ENCODE results near the gene SH2D5.

SH2D5 gene

GRCh38 chr1:20715406-20715805 lies 17.1 kb downstream of the SH2D5 start:
- DNase-seq (ENCODE audit: low read depth in 1 of 2, low spot score in 1 of 2): no peak

GRCh38 chr1:20713440-20713839 lies 19.1 kb downstream of the SH2D5 start:
- DNase-seq (ENCODE audit: low read depth in 1 of 2, low spot score in 1 of 2): no peak

- DNase-seq (ENCODE audit: low read depth in 1 of 2, low spot score in 1 of 2): no peak
Measured at GRCh38 chr1:20712215-20712577, 20.3 kb downstream of the SH2D5 start.

GRCh38 chr1:20711285-20712214 lies 21.0 kb downstream of the SH2D5 start:
- DNase-seq (ENCODE audit: low read depth in 1 of 2, low spot score in 1 of 2): no peak

- DNase-seq (ENCODE audit: low read depth in 1 of 2, low spot score in 1 of 2): no peak
Measured at GRCh38 chr1:20710469-20711284, 21.8 kb downstream of the SH2D5 start.

- no peak for DNase-seq (ENCODE audit: low read depth in 1 of 2, low spot score in 1 of 2)
Measured at GRCh38 chr1:20709868-20710267, 22.6 kb downstream of the SH2D5 start.

GRCh38 chr1:20708891-20709290 lies 23.6 kb downstream of the SH2D5 start:
- no peak for DNase-seq (ENCODE audit: low read depth in 1 of 2, low spot score in 1 of 2)

GRCh38 chr1:20708057-20708456 lies 24.4 kb downstream of the SH2D5 start:
- no peak for DNase-seq (ENCODE audit: low read depth in 1 of 2, low spot score in 1 of 2)

- DNase-seq (ENCODE audit: low read depth in 1 of 2, low spot score in 1 of 2): no peak
Measured at GRCh38 chr1:20706841-20707240, 25.7 kb downstream of the SH2D5 start.

GRCh38 chr1:20705203-20705755 lies 27.2 kb downstream of the SH2D5 start:
- no peak for DNase-seq (ENCODE audit: low read depth in 1 of 2, low spot score in 1 of 2)

GRCh38 chr1:20704390-20705202 lies 27.9 kb downstream of the SH2D5 start:
- no peak for DNase-seq (ENCODE audit: low read depth in 1 of 2, low spot score in 1 of 2)

GRCh38 chr1:20703124-20703756 lies 29.3 kb downstream of the SH2D5 start:
- DNase-seq (ENCODE audit: low read depth in 1 of 2, low spot score in 1 of 2): no peak

- DNase-seq (ENCODE audit: low read depth in 1 of 2, low spot score in 1 of 2): no peak
Measured at GRCh38 chr1:20702416-20702815, 30.1 kb downstream of the SH2D5 start.

GRCh38 chr1:20701847-20702246 lies 30.7 kb downstream of the SH2D5 start:
- no peak for DNase-seq (ENCODE audit: low read depth in 1 of 2, low spot score in 1 of 2)

GRCh38 chr1:20701446-20701845 lies 31.1 kb downstream of the SH2D5 start:
- DNase-seq (ENCODE audit: low read depth in 1 of 2, low spot score in 1 of 2): no peak

GRCh38 chr1:20700636-20701215 lies 31.8 kb downstream of the SH2D5 start:
- no peak for DNase-seq (ENCODE audit: low read depth in 1 of 2, low spot score in 1 of 2)

GRCh38 chr1:20699558-20699957 lies 32.9 kb downstream of the SH2D5 start:
- no peak for DNase-seq (ENCODE audit: low read depth in 1 of 2, low spot score in 1 of 2)

GRCh38 chr1:20698195-20698910 lies 34.1 kb downstream of the SH2D5 start:
- no peak for DNase-seq (ENCODE audit: low read depth in 1 of 2, low spot score in 1 of 2)

- DNase-seq (ENCODE audit: low read depth in 1 of 2, low spot score in 1 of 2): no peak
Measured at GRCh38 chr1:20697563-20697962, 34.9 kb downstream of the SH2D5 start.

Data from activated CD4-positive, alpha-beta T cell treated with anti-CD3 and anti-CD28 coated beads, Interleukin-2, amount 50 U/mL, for 24 hours (primary cell).